Activated CD8-positive, alpha-beta memory T cell treated with anti-CD3 and anti-CD28 coated beads, Interleukin-2, amount 50 U/mL, for 24 hours (primary cell): Measurements from ENCODE around the gene PUSL1.
A peak's percentile ranks its signal among the peaks of the same experiment; 100 is the strongest.

Experiments
- DNase-seq: peaks from one replicate; pipeline ENCODE4 v3.0.0-alpha.2; 2020; ENCODE audit errors: extremely low read depth

PUSL1 gene

DNA sequence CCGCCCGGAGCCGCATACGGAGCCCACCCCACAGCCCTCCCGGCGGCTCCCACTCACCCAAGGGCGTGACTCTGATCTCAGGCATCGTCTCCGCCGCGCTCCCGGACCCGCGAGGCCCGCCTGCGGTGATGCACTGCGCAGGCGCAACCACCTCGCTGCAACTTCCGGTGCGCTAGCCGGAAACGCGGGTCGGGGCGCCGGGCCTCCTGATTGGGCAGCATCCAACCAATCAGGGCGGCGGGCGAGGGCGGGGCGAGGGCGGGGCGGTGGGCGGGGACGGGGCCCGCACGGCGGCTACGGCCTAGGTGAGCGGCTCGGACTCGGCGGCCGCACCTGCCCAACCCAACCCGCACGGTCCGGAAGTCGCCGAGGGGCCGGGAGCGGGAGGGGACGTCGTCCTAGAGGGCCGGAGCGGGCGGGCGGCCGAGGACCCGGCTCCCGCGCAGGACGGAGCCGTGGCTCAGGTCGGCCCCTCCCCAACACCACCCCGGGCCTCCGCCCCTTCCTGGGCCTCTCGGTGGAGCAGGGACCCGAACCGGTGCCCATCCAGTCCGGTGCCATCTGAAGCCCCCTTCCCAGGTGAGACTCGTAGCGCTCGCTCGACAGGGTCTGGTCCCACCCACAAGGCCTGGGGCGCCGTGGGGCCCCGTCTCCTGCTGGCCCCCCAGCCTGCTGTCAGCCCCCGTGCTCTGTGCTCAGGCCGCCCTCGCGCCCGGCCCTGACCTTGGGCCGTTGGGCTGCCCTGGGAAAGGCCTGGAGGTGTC is 16.3 kb downstream of the PUSL1 start, which contains the start of the genes CPTP and INTS11:
Gene CPTP (plus strand): TSS at position 279 of the 764 bp plus-strand sequence. CDS start 2,109 bp downstream, outside the sequence.
Gene INTS11 (minus strand): TSS at position 137 of the 764 bp plus-strand sequence. CDS start 52 bp downstream, at position 85.
- peak; percentile 86 for DNase-seq

DNA sequence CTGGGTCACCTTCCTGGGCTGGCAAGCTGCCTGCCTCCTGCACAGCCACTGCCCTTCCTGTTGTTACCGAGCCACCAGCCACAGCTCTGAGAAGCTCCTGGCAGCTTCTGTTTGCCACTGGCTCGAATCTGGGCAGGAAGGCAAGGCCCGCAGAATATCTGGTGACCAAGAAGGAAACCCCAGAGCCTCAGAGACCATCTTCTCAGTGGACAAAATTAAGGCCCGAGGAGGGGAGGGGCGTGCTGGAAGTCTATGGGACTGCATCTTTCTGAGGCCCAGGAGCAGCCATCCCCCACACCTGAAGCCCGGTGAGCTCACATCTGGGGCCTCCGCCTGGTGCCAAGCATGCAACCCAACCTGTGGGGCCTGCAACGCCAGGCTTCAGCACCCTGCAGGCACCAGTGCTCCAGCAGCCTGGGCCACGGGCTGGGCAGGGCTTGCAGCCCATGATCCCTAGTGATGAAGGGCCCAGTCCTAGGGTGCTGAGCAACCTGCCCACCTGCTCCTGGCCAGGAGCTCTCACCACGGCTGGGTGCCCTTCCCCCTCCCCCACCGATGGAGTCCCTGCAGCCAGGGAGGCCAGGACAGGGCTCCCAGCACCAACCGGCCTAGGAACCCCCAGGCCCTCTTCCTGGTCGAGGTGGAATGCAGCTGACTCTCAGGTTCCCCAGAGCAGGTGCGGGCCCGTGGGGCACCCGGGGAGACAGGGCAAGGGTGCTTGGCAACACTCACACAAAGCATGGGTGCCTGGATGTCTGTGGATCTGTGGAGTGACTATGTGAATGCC is 17.1 kb downstream of the PUSL1 start:
- no peak for DNase-seq

DNA sequence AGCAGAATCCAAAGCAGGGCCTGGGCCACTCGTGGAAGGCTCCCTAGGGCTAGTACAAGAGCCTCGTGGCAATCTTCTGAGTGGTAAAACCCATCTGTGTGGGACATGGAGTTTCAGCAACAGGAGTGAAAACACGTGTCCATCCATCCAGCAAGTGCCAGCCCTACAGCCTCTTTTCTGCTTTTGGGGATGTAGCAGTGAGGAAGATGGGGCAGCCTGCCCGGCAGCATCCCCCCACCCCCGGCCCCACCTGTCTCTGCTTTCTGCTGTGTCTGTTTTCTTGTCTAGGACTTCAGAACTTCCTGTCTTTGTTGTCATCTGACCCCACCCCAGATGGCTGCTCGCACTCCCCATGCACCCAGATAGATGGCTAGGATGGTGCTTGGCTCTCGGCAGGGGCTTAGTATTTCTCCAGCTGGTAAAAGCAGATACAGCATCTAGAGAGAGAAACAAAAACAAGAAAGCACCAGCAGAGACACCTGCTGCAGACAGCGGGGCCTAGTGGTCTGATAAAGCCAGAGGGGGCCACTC is 17.7 kb downstream of the PUSL1 start:
- no peak for DNase-seq

DNA sequence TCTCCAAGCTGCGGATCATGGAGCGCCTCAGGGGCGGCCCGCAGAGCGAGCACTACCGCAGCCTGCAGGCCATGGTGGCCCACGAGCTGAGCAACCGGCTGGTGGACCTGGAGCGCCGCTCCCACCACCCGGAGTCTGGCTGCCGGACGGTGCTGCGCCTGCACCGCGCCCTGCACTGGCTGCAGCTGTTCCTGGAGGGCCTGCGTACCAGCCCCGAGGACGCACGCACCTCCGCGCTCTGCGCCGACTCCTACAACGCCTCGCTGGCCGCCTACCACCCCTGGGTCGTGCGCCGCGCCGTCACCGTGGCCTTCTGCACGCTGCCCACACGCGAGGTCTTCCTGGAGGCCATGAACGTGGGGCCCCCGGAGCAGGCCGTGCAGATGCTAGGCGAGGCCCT is 18.9 kb downstream of the PUSL1 start:
- no peak for DNase-seq

DNA sequence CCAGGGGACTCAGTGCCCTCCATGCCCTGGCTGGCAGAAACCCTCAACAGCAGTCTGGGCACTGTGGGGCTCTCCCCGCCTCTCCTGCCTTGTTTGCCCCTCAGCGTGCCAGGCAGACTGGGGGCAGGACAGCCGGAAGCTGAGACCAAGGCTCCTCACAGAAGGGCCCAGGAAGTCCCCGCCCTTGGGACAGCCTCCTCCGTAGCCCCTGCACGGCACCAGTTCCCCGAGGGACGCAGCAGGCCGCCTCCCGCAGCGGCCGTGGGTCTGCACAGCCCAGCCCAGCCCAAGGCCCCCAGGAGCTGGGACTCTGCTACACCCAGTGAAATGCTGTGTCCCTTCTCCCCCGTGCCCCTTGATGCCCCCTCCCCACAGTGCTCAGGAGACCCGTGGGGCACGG is 19.9 kb downstream of the PUSL1 start:
- DNase-seq = no peak

DNA sequence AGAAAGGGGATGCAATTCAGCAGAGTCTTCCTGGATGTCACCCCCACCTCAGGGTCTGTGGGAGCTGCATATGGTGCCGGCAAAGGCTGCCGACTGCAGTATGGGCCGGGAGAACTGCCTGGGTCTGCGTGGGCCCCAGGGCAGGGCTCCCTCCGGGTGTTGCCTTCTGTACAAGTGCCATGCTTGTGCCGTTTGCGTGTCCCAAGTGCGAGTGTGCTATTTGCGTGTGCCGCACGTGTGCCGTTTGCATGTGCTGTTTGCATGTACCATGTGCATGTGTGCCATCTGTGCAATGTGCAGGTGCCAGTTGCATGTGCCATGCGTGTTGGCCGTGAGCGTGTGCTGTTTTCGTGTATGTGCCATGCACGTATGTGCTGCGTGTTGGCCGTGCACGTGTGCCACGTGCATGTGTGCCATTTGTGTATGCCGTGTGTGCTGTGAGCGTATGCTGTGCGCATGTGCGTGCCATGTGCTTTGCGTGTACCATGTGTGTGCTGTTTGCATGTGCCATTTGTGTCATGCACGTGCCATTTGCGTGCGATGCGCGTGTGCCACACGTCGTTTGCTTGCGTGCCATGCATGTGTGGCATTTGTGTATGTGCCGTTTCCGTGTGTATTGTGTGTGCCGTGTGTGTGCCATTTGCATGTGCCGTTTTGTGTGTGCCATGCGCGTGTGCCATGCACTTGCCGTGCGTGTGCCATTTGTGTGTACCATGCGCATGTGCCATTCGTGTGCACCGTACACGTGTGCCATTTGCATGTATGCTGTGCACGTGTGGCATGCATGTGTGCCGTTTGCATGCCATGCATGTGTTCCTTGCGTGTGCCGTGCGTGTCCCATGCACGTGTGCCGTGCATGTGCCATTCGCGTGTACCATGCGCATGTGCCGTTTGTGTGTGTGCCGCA is 21.2 kb downstream of the PUSL1 start:
- DNase-seq = no peak

DNA sequence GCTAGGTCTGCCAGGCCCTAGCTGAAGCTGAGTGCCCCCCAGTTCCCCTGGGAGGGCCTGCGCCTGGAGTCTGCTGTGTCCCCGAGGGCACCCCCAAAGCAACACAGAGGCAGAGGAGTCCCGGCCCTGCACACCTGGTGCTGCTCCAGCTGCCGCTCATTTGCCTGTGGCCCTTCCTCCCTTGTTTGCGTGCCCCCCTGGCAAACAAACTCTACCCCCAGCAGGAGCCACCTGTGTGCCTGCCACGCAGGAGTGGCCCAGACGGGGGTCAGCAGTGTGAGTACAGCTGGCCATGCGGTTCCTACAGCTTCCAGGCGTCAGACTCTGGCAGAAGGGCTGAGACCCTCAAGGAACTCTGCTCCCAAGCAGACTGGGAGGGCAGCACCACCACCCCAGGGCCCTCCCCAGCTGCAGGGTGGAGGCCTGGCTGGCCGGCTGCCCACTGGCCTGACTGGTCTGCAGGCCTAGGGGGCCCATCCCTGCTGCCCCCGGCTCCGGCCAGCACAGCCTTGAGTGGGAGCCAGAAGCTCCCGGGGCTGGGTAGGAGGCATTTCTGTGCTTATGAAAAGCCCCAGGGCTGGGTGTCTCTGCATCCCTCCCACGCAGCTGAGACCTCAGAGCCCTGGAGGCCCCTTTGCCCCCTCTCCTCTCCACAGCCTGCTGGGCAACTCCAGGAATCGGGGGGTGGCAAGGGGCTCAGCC is 22.1 kb downstream of the PUSL1 start:
- DNase-seq = no peak

DNA sequence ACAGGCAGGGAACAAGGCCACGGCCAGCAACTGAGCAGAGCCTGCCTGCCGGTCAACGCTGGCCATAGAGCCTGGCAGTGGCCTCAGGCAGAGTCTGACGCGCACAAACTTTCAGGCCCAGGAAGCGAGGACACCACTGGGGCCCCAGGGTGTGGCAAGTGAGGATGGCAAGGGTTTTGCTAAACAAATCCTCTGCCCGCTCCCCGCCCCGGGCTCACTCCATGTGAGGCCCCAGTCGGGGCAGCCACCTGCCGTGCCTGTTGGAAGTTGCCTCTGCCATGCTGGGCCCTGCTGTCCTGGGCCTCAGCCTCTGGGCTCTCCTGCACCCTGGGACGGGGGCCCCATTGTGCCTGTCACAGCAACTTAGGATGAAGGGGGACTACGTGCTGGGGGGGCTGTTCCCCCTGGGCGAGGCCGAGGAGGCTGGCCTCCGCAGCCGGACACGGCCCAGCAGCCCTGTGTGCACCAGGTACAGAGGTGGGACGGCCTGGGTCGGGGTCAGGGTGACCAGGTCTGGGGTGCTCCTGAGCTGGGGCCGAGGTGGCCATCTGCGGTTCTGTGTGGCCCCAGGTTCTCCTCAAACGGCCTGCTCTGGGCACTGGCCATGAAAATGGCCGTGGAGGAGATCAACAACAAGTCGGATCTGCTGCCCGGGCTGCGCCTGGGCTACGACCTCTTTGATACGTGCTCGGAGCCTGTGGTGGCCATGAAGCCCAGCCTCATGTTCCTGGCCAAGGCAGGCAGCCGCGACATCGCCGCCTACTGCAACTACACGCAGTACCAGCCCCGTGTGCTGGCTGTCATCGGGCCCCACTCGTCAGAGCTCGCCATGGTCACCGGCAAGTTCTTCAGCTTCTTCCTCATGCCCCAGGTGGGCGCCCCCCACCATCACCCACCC is 22.9 kb downstream of the PUSL1 start, which contains the start of gene TAS1R3:
Gene TAS1R3 (plus strand): TSS at position 213 of the 898 bp plus-strand sequence. CDS start 66 bp downstream, at position 279.
- no peak for DNase-seq

DNA sequence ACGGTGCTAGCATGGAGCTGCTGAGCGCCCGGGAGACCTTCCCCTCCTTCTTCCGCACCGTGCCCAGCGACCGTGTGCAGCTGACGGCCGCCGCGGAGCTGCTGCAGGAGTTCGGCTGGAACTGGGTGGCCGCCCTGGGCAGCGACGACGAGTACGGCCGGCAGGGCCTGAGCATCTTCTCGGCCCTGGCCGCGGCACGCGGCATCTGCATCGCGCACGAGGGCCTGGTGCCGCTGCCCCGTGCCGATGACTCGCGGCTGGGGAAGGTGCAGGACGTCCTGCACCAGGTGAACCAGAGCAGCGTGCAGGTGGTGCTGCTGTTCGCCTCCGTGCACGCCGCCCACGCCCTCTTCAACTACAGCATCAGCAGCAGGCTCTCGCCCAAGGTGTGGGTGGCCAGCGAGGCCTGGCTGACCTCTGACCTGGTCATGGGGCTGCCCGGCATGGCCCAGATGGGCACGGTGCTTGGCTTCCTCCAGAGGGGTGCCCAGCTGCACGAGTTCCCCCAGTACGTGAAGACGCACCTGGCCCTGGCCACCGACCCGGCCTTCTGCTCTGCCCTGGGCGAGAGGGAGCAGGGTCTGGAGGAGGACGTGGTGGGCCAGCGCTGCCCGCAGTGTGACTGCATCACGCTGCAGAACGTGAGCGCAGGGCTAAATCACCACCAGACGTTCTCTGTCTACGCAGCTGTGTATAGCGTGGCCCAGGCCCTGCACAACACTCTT is 23.8 kb downstream of the PUSL1 start:
- DNase-seq = no peak

DNA sequence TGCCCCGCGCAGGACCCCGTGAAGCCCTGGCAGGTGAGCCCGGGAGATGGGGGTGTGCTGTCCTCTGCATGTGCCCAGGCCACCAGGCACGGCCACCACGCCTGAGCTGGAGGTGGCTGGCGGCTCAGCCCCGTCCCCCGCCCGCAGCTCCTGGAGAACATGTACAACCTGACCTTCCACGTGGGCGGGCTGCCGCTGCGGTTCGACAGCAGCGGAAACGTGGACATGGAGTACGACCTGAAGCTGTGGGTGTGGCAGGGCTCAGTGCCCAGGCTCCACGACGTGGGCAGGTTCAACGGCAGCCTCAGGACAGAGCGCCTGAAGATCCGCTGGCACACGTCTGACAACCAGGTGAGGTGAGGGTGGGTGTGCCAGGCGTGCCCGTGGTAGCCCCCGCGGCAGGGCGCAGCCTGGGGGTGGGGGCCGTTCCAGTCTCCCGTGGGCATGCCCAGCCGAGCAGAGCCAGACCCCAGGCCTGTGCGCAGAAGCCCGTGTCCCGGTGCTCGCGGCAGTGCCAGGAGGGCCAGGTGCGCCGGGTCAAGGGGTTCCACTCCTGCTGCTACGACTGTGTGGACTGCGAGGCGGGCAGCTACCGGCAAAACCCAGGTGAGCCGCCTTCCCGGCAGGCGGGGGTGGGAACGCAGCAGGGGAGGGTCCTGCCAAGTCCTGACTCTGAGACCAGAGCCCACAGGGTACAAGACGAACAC is 24.5 kb downstream of the PUSL1 start:
- DNase-seq = no peak

DNA sequence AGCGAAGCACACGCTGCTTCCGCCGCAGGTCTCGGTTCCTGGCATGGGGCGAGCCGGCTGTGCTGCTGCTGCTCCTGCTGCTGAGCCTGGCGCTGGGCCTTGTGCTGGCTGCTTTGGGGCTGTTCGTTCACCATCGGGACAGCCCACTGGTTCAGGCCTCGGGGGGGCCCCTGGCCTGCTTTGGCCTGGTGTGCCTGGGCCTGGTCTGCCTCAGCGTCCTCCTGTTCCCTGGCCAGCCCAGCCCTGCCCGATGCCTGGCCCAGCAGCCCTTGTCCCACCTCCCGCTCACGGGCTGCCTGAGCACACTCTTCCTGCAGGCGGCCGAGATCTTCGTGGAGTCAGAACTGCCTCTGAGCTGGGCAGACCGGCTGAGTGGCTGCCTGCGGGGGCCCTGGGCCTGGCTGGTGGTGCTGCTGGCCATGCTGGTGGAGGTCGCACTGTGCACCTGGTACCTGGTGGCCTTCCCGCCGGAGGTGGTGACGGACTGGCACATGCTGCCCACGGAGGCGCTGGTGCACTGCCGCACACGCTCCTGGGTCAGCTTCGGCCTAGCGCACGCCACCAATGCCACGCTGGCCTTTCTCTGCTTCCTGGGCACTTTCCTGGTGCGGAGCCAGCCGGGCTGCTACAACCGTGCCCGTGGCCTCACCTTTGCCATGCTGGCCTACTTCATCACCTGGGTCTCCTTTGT is 25.3 kb downstream of the PUSL1 start:
- no peak for DNase-seq

DNA sequence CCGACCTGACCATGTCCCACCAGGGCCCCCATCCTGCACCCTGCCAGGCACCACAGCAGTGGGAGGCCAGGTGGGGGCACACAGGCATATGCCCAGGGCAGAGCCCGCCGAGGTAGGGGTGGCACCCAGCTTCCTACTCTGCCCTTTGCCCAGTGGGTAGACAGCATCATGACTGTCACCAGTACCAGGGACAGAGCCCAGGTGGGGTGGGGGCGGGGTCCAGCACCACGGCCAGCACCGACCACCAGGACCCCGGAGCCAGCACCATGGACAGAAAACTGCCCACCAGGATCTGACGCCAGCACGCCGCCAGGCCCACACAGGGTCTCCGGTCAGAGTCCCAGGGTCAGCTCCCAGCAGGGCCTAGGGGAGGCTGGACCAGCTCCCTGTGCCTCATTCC is 26.4 kb downstream of the PUSL1 start:
- no peak for DNase-seq

DNA sequence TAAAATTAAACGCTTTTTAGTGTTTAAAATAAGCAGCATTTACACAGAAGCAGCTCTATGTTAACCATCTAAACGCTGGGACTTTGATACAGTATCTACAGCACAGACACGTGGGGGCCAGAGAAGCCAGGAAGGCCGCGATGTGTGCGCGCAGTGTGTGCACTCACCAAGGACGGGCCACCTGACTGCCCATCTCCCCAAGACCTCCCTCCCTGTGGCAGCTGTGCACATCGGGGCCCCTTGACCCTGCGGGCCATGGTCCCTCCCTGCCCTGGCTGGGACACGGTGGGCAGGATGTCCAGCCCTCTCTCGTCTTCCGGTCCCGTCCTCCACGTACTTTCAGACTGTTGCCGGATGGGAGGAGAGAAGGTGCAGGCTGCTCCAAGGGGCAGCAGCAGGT is 26.9 kb downstream of the PUSL1 start:
- DNase-seq = no peak

DNA sequence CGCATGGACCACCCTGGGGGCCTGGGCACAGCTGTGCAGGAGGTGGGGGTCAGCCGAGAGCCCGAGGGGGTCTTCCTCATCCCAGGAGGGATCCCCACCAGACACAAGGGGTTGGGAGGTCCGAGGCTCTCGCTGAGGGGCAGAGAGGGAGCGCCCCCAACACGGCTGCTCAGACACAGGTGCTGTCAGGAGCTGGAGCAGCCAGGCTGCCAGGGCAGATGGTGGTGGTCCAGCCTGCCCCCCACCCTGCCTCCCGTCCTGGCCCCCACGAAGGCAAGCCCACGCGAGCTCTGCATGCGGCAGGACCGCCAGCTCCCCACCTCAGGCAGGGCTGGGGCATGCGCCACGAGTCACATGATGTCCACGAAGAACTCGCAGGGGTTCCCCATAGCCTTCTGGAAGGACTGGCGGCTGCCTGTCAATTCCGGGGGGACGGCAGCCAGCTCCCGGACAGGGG is 27.4 kb downstream of the PUSL1 start:
- no peak for DNase-seq

DNA sequence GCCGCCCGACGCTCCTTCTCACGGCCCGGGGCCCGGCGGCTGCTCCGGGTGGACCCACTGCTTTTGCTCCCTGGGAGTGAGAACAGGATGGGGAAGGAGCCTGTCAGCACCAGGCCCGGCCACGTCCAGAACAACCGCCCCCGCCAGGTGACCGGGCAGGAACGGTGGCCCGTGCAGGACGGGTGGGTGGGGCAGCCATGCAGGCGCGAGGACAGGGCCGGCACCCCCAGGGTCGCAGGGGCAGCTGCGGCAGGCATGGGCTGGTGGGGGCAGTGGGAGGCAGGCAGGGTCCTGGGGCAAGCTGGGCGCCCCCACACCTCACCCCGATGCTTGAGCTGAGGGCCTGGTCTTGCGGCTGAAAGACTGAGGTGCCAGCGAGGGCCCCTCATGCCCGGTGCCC is 28.0 kb downstream of the PUSL1 start:
- no peak for DNase-seq

DNA sequence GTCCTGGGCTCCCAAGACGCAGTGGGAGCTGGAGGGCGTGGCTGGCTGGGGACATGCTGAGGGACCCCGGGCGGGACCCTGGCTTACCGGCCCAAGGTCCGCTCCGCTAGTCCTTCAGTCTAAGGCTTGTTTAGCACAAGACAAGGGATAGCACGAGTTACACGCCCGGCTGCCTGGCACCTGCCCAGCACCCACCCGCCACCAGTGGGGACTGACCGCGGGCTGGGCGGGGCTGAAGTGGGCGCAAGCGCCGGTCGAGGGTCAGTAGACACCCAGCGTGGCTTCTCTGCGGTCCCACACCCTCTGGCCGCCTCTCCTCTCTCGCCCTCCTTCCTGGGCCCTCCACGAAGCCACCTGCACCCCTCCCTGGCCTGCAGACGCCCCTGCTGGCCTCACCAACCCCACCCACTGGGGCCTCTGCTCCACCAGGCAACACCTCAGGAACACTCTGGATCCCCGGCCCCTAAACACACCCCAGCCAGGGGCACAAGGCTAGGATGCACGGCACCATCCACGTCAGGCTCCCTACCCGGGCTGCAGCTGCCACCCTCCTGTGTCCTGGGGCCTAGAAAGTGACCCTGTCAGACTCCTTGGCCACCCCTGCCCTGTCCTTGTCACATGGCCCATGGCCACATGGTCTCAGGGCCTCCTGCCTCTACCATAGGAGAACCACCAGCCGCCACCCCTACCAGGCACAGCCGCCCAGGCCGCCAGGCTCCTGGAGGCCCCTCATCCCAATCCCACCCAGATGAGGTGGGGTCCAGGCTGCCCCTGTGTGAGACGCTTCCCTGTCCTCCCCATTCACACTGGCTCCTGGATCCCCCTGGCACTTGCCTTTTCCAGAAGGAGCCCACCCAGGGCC is 28.8 kb downstream of the PUSL1 start:
- DNase-seq = no peak

DNA sequence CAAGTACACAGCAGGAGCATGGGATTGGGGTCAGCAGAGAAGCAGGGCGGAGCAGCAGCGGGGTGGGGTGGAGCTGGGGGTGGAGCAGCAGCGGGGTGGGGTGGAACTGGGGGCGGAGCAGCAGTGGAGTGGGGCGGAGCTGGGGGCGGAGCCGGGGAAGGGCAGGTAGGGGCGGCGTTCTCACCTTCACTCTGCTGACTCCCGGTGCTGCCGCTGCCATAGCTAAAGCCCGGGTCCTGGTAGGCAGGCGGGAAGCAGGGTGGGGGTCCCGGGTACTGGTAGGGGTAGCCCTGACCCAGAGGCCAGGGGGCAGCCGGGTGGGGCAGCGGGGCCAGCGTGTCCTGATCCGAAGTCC is 29.4 kb downstream of the PUSL1 start:
- no peak for DNase-seq
